GM19099 (cell line): ENCODE results near the gene CD46.

Source experiments
- POLR2A ChIP-seq: IDR thresholded peaks from 3 replicates; pipeline ENCODE4 v1.6.1; 2011; ENCODE audit warnings: low read depth; ENCODE audit not compliant: insufficient read length; ENCODE audit errors: extremely low read depth

Gene CD46

GRCh38 chr1:207841901-207842300 is 90.0 kb downstream of the CD46 start:
- TF ChIP-seq POLR2A, result no peak

GRCh38 chr1:207842506-207842905 is 90.7 kb downstream of the CD46 start:
- no peak for TF ChIP-seq POLR2A

- TF ChIP-seq POLR2A, result no peak
Measured at GRCh38 chr1:207844371-207844770, 92.5 kb downstream of the CD46 start.
